Middle frontal gyrus (tissue), 1 donor: ENCODE data around the gene ADGRV1.

Experiments used
- DNase-seq: peaks from one replicate; pipeline ENCODE4 v3.0.0-alpha.2; 2015; ENCODE audit warnings: low spot score; ENCODE audit errors: extremely low spot score

ADGRV1 gene

DNA sequence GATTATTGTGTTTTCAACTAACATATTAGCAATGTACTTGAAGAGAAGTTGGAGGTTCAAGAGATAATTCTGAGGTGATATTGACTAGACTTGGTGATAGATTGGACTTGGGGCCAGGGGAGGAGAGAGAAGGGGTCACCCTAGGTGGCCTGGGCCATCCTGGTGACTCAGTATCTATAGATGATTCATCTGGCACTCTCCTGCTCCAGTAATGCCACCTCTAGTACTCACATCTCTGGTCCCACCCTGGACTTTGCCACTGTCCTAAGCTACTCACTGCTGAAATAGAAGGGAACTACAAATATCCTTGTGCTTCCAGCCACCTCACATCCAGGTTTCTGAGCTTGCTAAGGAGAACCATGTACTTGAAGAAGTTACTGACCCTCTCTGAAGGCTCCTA, 574.6 kb downstream of the ADGRV1 start:
- no peak for DNase-seq

DNA sequence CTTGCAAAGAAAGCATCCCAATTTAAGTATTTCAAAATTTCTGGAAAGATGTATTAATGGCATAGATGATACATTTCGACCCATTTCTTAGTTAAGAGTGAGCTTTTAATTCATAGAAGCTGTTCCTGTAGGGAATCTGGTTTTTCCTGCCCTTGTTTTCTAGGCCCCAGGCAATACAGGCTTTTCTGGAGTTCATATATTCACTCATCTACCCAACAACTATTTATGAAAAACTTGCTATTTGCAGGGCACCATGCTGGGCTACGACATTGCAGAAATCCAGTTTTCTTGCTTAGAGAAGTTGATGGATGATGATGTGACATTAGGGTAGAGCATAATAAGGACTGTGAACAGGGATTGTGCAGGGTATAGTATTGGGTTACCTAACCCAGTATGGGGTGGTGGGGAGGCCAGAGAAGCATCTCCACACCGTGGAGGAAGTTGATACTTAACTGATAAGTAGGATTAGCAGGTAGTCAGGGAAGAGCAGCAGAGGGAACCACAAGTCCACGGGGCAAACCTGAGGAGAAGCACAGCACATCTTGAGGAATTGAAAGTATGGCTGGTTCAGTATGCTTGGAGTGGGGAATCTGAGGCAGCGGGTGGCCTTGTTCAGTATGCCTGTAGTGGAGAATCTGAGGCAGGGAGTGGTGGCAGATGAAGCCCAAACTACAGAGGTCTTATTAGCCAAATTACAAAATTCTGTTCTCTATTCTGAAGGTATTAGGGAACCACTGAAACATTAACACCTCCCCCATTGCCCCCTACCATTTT, 577.1 kb downstream of the ADGRV1 start:
- DNase-seq = no peak

DNA sequence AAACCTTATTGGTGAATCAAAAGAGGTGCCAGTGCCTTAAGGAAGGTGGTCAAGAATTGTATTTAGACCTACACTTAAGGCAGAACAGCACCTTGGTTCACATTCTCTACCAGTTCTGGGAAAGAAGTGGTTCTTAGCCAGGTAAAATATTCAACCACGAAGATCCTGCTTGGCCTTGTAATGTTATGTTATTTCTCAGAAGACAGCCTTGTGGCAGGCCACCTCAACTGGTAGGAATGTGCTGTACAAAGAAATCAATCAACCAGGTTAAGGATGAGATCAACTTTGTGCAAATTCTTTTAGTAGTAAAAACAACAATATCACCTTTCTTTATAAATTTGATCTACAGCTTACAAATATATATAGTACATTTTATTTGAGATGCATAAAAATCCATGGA, 577.7 kb downstream of the ADGRV1 start:
- no peak for DNase-seq

DNA sequence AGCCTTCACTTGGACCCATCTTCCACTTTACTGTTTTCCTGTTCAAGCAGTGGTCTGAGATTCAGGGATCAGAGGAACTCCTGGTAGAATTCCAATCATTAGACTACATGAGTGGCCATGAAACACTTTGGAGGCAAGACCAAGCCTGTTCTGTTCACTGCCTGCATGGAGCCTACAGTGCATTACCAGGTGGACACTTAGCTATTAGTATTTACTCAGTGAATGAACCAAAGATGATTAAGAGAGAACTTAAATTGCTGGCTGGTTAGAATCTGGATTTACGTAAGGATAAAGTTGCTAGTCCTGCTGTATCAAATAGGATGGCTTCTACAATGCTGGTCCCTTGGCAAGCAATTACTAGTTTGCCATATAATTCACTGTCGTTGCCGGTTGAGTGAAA, 579.0 kb downstream of the ADGRV1 start:
- no peak for DNase-seq

DNA sequence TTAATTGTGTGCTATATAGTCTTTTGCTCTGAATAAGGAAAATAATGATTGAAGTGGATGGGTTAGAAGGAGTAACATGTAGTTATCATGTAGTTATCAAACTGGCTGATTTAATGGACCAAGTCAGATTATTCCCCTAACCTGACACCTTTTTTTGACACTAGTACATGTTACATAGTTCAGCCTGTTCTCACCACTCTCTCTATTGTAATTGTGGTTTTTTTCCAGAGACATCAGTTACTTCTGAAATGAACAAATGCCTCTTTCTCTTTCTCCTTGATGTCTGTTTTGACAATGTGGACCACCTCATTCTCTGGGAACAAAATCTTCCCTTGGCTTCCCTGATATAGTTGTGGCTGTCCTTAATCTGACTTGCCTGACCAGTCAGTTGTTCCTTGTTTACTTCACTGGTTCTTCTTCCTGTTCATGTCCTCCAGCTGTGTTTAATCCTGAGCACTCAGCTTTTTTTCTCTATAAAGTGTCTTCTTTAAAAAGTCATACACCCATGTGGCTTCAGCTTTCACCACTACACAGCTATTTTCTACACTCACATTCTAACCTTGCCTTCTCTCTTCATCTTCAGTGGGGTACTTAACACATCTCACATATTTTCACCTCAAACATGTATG, 581.1 kb downstream of the ADGRV1 start:
- DNase-seq = no peak

DNA sequence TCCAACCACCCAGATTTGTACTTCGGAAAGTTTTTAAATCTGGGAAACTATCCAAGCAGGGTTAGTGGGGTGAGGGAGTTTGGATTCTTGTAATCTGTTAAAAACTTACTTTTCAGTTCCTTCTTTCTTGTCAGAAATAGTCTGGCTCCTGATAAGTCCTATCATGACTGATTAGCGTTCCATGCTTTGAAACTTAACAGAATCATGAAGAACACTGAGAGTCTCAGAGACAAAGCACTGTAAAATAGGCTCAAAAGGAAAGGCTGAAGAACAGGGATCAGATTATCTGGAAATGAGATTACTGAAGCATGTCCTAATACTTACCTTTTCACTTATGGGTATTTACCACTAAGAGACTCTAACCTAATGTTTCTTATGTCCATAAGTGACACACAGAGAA, 582.1 kb downstream of the ADGRV1 start:
- DNase-seq = no peak

DNA sequence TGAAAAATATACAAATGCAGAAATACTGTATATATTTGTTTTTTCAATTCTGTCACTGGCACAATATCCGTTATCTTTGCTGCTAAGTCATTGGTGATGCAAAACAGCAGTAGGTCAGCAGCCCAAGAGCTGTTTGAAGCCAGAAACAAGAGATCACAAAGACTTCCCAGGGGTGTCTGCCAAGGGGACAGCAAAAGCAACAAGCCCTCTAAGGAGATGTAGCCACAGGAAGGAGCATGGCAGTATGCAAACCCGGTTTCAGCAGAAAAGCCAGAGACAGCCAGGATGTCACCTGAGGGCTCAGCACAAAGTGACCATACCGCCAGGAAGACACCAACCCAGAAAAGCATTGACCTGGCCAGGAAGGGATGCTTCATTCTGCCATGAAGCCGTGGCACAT, 583.0 kb downstream of the ADGRV1 start:
- no peak for DNase-seq

DNA sequence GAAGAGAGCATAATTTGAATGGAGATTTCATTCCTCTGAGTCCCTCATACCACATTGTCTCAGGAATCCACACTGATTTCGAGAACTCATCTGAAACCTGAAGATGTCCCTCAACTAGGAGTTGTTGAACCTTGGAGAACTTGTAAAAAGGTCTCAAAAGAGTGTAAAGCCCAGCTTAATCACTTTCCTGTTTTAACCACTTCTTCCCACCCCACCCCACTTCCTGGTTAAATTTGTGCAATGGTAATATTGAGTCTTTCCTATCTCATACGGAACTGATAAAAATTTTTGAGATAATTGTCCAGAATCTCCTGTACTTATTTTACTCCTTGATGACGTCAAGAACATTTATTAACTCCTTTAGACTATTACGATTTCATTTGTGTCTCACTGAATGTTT, 583.8 kb downstream of the ADGRV1 start:
- no peak for DNase-seq

DNA sequence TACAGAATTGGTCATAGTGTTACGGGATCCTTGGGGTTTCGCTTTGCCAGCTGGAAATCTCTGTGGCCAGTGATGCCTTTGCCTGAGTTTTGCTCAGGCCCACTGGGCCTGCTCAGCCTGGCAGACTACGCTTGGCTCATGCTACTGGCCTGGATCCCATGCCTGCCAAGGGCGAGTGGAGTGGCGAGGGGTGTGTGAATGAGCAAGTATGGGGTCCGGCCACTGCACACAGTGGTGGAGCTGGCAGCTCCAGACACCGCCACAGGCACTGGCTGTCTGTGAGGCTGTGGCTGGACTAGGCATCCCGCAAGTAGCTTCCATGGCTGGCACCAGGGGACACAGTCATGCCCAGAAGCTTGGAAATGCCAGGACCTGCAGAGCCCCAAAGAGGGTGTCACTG, 584.2 kb downstream of the ADGRV1 start:
- DNase-seq = no peak

DNA sequence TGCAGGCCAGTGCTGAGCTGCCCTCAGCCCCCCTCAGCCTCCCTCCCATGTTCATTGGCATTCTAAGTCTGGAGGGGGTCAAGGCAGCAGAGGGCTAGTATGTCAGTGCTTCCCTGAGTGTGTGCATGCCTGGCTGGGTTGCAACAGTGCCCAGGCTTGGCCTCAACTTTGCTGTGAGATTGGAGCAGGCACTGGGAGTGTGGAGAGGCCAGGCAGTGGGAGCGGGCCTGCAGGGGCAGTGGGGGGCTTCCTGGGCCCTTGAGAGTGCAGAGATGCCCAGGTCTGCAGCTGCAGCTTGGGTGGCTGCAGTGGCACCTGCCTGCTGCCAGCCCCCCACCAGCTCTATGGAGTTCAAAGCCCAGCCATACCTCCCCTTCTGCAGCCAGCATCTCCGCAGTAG, 585.2 kb downstream of the ADGRV1 start:
- no peak for DNase-seq

DNA sequence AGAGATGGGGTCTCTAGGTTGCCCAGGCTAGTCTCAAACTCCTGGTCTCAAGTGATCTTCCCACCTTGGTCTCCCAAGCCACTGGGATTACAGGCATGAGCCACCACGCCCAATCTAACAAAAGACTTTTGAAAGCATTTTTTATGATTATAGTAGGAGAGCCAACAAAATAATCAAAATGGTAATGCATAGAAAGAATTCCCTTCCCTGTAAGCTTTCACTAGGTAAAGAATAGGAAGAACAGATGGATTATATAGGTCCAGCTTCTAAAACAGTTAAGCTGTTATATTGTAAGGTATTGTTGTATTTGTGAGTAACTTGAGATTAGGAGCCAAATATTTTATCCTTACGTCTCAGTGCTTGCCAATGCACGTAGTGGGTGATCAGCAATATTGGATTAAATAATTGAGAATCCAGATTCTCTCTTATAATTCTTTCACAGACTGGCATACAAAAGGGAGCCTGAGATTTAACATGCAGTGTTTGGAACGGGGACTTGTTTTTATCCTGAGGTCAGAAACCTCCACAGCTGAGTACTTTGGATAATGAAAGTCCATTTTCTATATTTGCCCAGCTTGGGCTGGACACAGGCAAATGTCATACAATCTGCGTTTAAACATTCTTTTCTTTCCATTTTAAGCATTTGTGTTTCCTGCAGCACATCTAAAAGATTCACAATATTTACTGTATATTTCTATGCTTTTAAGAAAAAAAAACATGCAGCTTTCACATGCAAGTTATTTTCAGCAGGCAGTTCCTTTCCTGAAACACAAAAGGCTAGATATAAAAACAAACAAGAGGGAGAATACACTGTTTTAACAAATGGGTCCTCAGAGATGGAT, 586.1 kb downstream of the ADGRV1 start:
- no peak for DNase-seq

DNA sequence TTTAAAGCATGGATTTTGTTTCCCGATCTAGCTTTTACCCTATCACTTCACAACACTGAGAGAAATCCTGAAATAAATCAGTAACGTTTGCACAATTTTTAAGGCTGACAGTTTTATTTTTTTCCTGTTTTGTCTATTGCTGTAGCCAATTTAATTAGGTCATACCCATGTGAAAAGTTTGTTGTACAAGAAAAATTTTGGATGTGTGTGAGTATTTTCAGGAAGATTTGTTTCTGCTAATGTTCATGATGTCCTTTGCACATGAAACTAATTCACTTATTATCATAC, 586.7 kb downstream of the ADGRV1 start:
- DNase-seq = no peak

DNA sequence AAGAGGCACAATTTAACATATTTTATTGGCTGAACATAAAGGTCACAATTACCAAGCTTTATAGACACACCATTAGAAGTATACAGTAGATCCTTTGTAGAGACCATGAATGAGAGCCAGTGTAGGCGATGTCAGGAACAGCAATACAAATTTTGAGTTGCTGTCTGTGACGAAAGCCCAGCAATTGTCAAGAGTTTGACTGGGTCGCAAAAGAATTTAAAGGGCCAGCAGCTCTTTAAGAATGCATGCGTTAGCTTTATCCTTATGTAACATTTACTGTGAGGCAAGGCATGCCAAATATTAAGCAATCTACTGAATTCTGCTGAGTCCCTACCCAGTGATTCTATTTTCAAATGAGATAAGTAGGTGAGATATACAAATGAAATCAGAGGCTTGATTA, 587.6 kb downstream of the ADGRV1 start:
- no peak for DNase-seq

DNA sequence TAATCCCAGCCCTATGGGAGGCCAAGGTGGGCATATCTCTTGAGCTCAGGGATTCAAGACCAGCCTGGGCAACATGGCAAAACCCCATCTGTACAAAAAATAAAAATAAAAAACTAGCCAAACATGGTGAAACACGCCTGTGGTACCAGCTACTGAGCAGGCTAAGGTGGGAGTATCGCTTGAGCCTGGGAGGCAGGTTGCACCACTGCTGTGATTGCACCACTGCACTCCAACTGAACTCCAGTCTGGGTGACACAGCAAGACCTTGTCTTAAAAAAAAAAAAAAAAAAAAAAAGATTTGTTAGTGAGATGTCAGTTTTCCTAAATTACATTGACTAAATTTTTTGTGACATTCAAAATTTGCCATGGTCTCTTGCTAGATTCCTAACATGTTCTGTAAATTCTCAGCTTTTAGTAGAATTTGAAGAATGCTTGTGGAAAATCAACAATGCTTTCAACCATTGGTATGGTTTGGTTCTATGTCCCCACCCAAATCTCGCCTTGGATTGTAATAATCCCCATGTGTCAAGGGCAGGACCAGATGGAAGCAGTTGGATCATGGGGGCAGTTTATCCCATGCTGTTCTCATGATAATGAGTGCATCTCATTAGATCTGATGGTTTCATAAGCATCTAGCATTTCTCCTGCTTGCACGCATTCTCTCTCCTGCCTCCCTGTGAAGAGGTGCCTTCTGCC, 588.5 kb downstream of the ADGRV1 start:
- no peak for DNase-seq

DNA sequence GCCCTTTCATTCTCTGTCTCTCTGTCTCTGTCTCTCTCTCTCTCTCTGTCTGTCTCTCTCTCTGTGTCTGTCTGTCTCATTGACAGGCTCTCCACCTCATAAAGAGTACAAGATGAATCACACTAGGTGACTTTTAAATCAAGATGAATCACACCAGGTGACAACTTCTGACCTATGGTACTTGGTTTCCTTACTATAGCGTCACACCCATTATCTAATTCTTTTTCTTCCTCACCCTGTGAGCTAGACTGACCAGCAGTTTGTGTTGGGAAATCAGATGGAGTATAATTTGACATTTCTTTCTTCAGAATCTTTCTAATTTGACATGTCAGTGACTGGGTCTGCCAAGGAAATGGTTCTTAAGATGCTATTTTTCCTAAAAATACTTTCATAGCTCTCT, 591.6 kb downstream of the ADGRV1 start:
- DNase-seq = no peak

DNA sequence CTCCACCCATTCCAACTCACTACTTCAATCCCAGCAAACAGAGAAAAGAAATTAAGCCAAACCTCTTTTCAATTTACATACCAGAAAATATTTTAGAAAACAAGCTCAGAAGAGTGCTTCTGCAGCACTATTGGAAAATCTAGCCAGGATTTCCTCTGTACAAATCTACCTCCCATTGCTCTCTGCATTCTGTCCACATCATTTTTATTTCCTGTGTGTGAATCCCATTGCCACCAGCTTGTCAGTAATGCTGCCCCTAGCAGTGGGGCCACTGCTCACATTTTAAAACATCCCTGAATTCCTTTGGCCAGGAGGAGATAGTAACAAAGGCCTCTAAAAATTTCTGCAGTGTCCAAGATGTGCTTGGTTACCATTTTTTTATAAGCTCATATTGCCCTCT, 592.0 kb downstream of the ADGRV1 start:
- no peak for DNase-seq

DNA sequence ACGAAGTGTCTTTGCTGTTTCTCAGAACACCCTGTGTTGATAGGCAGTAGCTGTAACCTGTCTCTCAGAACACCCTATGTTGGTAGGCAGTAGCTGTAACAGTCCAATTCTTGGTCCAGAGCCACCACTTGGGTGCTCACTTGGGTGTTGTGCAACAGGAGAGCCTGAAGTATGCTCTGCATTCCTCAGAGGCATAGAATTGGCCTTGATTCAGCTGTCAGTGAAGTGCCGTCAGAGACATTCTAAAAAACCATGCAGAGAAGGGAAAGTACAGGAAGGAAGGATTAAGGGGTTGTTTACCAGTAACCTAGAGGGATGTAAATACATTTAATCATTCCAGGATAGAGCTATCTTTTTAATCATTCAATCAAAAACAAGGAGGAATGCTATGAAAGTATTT, 593.4 kb downstream of the ADGRV1 start:
- DNase-seq = no peak

DNA sequence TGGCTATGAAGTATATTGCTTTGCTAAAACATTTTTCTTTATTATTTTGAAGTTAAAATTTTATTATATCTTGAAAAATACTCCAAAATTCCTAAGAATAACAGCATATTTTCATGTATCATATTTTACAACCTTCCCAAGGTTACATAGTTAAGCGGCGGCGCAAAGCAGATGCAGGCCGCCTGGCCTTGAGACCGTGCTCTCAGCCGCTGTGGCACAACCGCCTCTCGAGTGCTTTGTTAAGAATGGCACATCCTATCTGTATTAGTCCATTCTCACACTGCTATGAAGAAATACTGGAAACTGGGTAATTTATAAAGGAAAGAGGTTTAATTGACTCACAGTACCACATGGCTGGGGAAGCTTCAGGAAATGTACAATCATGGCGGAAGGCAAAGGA, 595.7 kb downstream of the ADGRV1 start:
- no peak for DNase-seq

DNA sequence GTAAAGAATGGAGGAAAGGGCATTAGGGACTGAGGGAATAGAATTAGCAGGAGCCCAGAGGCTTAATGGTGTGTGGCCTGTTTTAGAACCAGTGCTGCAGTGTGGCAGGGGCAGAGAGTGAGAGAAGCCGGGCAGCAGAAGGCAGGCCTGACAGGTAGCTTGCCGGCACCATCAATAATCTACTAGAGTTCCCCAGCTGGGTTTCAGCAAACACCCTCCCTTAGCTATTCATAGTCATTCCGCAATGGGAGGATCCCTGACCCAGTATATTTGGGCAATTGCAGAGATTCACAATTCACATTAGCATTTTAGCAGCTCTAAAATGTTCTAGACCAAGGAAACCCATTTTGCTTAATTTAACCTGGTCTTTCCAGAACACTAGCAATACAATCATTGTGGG, 596.7 kb downstream of the ADGRV1 start:
- no peak for DNase-seq

DNA sequence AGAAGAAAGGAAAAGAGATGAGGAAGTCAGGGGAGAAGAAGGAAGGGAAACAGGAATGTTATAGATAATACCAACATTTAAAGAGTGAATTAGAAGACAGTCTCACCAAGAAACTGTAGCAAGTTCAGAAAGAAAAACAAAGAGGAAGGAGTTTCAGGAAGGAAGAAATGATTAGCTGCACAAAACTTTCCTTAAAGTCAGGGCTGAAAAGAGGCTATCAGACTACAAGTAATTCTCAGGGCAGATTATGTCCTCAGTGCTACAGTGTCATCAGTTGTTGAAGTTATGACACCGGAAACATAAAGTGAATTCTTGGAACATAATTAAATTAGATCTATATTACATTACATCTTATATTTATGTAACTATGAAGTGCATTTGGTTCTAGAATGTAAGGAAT, 597.6 kb downstream of the ADGRV1 start:
- DNase-seq = no peak

DNA sequence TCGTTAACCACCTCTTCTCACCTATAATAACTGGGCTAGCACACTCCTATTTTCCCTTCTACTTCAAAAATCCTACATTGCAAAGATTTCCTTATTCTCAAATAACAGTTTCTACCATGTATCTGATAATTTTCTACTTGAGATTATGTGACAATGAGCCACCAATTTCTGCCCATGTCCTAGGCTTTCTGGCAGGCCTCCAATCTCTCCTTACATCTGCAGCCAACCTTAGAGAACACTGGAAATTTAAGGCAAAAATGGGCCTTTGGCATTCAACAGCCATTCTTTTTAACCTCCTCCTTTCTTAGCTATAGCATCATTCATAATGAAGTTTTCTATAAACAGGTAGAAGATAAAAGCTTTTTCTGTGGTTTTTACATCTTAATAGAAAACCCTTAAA, 599.4 kb downstream of the ADGRV1 start:
- DNase-seq = no peak

DNA sequence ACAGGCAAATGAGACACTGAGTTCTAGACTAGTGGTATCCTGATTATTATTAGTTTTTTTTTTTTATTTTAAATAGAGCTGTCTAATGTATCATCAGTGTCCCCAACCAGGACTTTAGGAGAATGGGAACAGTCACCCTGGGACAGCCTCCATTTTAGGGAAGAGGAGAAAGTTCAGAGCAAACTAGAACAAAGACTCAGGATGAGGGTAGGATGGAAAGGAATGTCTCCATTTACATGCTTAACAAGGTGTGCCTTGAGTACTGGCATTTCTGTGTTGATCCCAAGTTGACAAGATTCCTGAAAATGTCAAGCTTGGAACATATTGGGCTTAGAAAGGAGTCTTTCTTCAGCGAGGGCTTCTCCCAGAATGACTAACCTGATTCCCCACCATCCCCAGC, 601.0 kb downstream of the ADGRV1 start:
- no peak for DNase-seq
